Fibroblast of gingiva (primary cell): ENCODE results near the gene ENPP6.

Source experiments
- DNase-seq: peaks from one replicate; pipeline ENCODE4 v3.0.0-alpha.2; 2011; ENCODE audit warnings: low read depth

Gene ENPP6

DNA sequence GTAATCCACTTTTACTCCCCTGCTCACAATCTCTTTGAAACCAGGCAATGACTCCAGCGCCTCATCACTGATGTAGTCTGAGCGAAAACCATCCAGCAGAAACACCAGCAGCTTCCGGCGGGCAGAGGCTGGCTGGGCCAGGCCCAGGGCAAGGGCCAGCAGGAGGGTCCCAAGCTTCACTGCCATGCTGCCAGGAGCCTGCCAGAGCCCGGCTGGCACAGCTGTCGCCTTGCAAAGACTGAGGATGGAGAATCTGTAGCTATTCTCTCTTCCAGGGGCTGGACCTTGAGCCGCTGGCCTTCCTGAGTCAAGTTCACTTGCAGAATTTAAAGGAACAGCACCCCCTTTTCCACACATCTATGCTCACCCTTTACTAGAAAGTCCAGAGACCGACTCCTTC, at the start of gene ENPP6:
TSS of gene ENPP6 (minus strand) at position 240 of the 400 bp plus-strand sequence. CDS start at position 186, 54 bp downstream.
- no peak for DNase-seq

DNA sequence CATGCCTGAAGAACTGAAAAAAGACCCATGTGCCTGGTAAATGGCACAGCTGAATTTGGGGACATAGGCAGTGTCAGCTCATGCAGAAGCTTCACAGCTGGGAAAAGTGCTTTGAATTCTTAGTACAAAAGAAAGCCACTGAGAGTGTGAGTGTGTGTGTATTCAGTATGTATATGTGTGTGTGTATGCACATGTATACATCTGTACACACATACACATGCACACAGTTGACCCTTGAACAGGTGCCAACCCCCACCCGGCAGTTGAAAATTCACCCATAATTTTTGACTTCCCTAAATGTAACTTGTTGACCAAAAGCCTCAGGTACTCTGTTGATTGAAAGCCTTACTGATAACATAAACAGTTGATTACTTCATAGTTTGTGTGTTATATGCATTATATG, 49.5 kb upstream of the ENPP6 start:
- no peak for DNase-seq

GRCh38 chr4:184265546-184266351, 48.1 kb upstream of the ENPP6 start:
- no peak for DNase-seq

GRCh38 chr4:184263910-184264732, 46.4 kb upstream of the ENPP6 start:
- peak; percentile 87 for DNase-seq

- no peak for DNase-seq
Measured at GRCh38 chr4:184263461-184263860, 45.8 kb upstream of the ENPP6 start.

DNA sequence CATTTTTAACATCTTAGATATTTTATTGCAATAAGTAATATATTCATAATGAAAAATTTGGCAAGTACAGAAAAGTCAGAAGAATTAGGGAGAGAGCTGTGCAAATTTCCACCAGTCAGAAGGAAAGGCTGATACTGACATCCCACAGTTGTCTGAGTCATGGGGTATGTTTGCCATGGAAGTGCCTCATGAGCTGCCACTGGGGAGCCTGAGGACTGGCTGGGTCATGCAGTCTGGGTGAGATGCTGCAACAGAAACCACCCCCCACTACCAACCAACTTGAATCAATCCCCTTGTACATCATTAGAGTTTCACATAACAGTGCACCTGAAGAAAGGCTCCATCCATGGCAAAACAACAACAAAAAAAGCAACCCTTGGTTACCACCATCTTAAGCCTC, 45.2 kb upstream of the ENPP6 start:
- DNase-seq: peak; percentile 54

- no peak for DNase-seq
Measured at GRCh38 chr4:184261246-184261645, 43.6 kb upstream of the ENPP6 start.

- DNase-seq: no peak
Measured at GRCh38 chr4:184259866-184260265, 42.2 kb upstream of the ENPP6 start.

GRCh38 chr4:184259081-184259480, 41.4 kb upstream of the ENPP6 start:
- no peak for DNase-seq

- DNase-seq: no peak
Measured at GRCh38 chr4:184255871-184256642, 38.4 kb upstream of the ENPP6 start.

GRCh38 chr4:184255361-184255760, 37.7 kb upstream of the ENPP6 start:
- no peak for DNase-seq

DNA sequence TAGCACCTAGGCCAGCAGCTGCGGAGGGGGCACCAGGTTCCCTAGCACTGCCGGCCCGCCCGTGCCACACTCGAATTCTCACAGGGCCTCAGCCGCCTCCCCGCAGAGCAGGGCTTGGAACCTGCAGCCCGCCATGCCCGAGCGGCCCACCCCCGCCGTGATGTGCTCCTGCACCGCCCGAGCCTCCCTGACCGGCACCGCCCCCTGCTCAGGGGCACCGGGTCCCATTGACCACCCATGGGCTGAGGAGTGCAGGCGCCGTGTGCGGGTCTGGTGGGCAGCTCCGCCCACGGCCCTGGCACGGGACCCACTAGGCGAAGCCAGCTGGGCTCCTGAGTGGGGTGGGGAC, 35.4 kb upstream of the ENPP6 start:
- DNase-seq: no peak

GRCh38 chr4:184252136-184253071, 34.7 kb upstream of the ENPP6 start:
- DNase-seq: no peak

DNA sequence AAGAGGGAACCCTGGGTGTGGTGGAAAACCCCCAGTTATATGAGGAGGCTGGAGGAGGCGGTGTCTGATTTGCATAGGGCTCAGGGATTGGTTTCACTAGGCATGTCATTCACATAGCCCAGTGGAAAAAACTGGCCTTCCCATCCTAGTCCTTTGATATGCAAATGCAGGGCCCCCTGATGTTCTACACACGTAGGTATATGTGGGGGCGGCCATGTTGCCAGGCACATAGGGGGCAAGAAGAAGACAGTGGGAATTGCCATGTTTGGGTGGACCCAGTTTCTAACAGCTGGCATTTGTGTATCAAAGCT, 34.0 kb upstream of the ENPP6 start:
- no peak for DNase-seq

GRCh38 chr4:184250795-184251669, 33.4 kb upstream of the ENPP6 start:
- DNase-seq: peak; percentile 33

DNA sequence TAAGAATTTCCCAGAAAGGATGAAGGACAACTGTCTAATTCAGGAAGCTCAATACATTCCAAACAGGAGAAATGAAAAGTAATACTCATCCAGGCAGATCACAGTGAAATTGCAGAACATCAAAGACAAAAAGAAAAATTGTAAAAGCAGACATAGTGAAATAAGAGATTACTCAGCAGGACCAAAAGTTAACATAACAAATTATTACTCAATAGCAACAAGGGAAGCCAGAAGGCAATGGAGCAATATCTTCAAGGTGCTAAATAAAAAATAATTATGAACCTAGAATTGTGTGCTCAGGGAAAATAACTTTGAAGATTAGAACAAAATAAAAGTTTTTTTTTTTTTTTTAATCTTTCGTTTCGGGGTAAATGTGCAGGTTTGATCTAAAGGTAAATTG, 30.5 kb upstream of the ENPP6 start:
- no peak for DNase-seq

- DNase-seq: no peak
Measured at GRCh38 chr4:184247421-184247820, 29.7 kb upstream of the ENPP6 start.

DNA sequence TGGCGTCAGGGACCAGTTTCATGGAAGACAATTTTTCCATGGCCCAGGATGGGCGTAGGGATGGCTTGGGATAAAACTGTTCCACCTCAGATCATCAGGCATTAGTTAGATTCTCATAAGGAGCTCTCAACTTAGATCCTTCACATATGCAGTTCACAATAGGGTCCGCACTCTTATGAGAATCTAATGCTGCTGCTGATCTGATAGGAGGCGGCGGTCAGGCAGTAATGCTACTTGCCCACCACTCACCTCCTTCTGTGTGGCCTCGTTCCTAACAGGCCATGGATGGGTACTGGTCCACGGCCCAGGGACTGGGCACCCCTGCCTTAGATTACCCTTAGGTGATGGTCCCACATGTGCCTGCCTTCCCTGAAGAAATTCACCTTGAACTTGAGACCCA, 28.8 kb upstream of the ENPP6 start:
- DNase-seq: no peak

- DNase-seq: no peak
Measured at GRCh38 chr4:184238072-184238745, 20.5 kb upstream of the ENPP6 start.

DNA sequence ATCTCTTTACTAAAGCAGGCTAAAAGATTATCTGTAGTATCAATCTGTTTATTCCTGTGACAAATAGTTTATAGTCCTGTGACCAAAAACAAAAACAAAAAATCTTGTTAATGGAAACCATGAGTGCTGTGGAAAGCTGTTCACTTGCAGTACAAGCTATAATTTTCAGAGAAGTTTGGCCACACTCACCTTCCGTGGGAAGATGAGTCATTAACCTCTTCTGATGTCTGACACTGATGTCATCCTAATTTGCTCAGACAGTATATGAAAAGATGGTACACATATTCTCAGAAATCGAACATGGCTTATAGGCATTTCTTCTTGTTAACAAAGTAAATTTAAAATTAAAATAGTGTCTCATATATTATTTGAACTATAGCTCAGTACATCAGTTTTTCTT, 19.9 kb upstream of the ENPP6 start:
- no peak for DNase-seq
